ENCODE results near the gene DDX27. TPM values are rescaled to one million over a fixed set of nuclear protein-coding genes. Genes with fewer than 3 reads are reported as not detected.
"Not testable (repeated sequence)": the region's sequence is repeated elsewhere in the genome, so short reads cannot be mapped to it uniquely, and the experiment has no call there.

DDX27 gene
- total and polyA plus RNA-seq, 3 donors from 2014 or later = 53.3 to 58.3 (median 54.1) TPM

DNA sequence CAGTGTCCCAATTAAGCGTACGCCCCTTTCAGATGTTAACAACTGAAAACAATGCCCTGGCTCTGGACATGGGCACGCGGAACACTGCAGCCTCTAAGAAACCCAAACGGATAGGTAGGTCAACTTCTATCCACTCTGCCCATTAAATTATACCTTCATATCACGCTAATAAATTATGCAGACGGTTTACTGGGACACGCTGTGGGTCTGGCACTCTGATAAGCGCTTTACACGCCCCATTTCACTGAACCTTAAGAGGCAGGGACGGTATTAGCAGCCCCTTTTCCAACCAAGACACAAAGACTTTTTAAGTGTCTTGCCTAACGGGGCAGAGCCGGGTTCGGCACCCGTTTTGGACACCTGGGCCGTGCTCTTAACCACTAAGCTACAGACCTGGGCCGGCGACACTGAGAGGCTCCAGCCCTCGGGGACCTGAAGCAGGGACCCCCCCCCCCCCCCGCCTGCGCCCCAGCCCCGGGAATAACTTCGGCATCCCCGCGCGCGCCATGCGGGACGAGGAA is 31.8 kb upstream of the DDX27 start:
- H3K36me3 ChIP-seq (ENCODE audit: low read depth, missing control alignments) = no peaks in the 10 kb centered on the region
- H3K27me3 ChIP-seq = no peaks in the 10 kb centered on the region
- WGBS, 2 donors = 0% methylated on average over 15 to 21 of the region's 29 CpGs
- TF ChIP-seq POLR2A (IDR thresholded peaks at IDR 0.05) = no peak
- TF ChIP-seq, protein P1, sequence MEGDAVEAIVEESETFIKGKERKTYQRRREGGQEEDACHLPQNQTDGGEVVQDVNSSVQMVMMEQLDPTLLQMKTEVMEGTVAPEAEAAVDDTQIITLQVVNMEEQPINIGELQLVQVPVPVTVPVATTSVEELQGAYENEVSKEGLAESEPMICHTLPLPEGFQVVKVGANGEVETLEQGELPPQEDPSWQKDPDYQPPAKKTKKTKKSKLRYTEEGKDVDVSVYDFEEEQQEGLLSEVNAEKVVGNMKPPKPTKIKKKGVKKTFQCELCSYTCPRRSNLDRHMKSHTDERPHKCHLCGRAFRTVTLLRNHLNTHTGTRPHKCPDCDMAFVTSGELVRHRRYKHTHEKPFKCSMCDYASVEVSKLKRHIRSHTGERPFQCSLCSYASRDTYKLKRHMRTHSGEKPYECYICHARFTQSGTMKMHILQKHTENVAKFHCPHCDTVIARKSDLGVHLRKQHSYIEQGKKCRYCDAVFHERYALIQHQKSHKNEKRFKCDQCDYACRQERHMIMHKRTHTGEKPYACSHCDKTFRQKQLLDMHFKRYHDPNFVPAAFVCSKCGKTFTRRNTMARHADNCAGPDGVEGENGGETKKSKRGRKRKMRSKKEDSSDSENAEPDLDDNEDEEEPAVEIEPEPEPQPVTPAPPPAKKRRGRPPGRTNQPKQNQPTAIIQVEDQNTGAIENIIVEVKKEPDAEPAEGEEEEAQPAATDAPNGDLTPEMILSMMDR (IDR thresholded peaks at IDR 0.05) = no peak
- H3K4me3 ChIP-seq = peak overlapping the region; percentile 67 to 84
- intact Hi-C loops (cut with DNase I; ENCODE audit: low total_unique reads) = no loop called here
- peak; percentile 28 for DNase-seq
- peaks cover 16% of the 10 kb centered on the region for H3K4me1 ChIP-seq
- H3K27ac ChIP-seq = peak overlapping the region; percentile 73 to 86
- no peaks in the 10 kb centered on the region for H3K9me3 ChIP-seq

DNA sequence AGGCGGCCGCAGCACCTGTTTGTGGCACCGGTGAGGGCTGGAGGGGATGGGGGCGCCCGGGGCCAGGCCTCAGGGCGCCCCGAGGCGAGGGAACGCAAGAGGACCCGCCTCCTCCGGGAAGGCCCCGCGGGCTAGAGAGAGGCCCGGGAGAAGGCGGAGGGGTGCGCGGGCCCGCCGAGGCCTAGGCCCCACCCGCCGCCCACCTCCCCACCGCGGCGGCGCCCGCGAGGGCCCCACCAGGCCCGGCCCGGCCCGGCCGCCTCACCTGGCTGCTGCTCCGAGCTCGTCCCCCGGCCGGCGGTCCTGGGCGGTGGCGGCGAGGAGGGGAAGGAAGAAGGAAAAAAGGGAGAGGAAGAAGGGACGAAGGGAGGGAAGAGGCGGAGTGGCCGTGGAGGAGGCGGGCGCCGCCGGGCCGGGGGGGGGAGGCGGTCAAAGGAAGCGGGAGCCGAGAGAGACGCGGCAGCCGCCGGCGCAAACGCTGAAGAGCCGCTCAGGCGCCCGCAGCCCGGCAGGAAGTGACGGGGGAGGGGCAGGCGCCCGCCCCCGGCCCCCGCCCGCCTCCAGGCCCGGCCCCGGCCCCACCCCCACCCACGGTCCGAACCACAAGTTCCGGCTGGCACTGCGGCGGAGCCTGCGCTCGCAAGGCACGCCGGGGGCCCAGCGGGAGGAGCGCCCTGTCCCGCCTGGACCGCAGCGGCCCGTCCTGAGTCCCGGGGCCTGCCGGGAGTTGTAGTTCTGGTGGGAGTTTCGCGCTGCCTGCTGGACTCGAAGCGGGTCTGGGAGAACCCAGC is 31.2 kb upstream of the DDX27 start, which contains the start of gene STAU1:
Gene STAU1, minus strand, starts transcription at position 484 of the 791 bp plus-strand sequence. CDS start 22,133 bp downstream, outside the sequence.
- WGBS, 2 donors = 0% methylated on average over 21 to 69 of the region's 89 CpGs
- H3K4me3 ChIP-seq = peak within 1 kb of the TSS; percentile 67 to 84
- H3K9me3 ChIP-seq = no peaks in the 10 kb centered on the region
- peaks cover 16% of the 10 kb centered on the region for H3K4me1 ChIP-seq
- H3K36me3 ChIP-seq (ENCODE audit: low read depth, missing control alignments) = no peaks in the 10 kb centered on the region
- TF ChIP-seq, protein P1 (IDR thresholded peaks at IDR 0.05) = no peak
- TF ChIP-seq POLR2A (IDR thresholded peaks at IDR 0.05) = no peak
- DNase-seq = peak; percentile 97
- H3K27me3 ChIP-seq = no peaks in the 10 kb centered on the region
- peak within 1 kb of the TSS; percentile 73 to 86 for H3K27ac ChIP-seq
- intact Hi-C loops (cut with DNase I; ENCODE audit: low total_unique reads) = no loop called here

DNA sequence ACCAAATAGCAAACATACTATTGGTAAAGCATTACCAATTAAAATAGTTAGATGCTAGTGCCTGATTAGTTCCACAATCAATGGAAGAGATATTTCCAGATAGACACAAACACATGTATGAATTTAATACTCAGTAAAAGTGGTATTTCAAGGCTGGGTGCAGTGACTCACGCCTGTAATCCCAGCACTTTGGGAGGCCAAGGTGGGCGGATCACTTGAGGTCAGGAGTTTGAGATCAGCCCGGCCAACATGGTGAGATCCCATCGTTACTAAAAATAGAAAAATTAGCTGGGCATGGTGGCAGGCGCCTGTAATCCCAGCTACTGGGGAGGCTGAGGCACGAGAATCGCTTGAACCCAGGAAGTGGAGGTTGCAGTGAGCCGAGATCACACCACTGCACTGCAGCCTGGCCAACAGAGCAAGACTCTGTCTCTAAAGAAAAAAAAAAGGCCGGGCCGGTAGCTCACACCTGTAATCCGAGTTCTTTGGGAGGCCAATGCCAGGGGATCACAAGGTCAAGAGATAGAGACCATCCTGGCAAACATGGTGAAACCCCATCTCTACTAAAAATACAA is 26.2 kb upstream of the DDX27 start:
- WGBS, 2 donors = 68% methylated on average over 11 of the region's 11 CpGs
- H3K4me3 ChIP-seq; H3K27ac ChIP-seq; H3K9me3 ChIP-seq; intact Hi-C loops (cut with DNase I; ENCODE audit: low total_unique reads); H3K36me3 ChIP-seq (ENCODE audit: low read depth, missing control alignments); DNase-seq; H3K4me1 ChIP-seq; H3K27me3 ChIP-seq: not testable (repeated sequence)

DNA sequence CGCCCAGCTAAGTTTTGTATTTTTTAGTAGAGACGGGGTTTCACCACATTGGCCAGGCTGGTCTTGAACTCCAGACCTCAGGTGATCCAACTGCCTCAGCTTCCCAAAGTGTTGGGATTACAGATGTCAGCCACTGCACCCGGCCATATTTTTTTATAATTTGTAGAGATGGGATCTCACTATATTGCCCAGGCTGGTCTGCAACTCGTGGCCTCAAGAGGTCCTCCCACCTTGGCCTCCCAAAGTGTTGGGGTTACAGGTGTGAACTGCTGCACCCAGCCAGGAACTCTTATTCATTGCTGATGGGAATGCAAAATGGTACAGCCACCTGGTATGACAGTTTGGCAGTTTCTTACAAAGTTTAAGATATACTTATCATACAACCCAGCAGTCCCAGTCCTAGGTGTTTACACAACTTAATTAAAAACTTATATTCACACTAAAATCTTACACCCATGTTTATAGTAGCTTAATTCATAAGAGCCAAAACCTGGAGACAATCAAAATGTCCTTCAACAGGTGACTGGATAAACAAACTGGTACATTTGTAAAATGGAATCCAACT is 19.4 kb upstream of the DDX27 start:
- Histone ChIP-seq H3K36me3 (ENCODE audit: low read depth, missing control alignments) (no peaks in the 10 kb centered on the region), H3K27ac (no peak overlapping the region), H3K4me3 (no peak overlapping the region), H3K27me3 (no peaks in the 10 kb centered on the region), H3K4me1 (no peaks in the 10 kb centered on the region), H3K9me3 (no peaks in the 10 kb centered on the region)
- intact Hi-C loops (cut with DNase I; ENCODE audit: low total_unique reads) = no loop called here
- TF ChIP-seq, protein P1 (IDR thresholded peaks at IDR 0.05) = no peak
- TF ChIP-seq POLR2A (IDR thresholded peaks at IDR 0.05) = no peak
- 89 to 91% methylated on average over 4 of the region's 4 CpGs for WGBS, 2 donors
- no peak for DNase-seq

DNA sequence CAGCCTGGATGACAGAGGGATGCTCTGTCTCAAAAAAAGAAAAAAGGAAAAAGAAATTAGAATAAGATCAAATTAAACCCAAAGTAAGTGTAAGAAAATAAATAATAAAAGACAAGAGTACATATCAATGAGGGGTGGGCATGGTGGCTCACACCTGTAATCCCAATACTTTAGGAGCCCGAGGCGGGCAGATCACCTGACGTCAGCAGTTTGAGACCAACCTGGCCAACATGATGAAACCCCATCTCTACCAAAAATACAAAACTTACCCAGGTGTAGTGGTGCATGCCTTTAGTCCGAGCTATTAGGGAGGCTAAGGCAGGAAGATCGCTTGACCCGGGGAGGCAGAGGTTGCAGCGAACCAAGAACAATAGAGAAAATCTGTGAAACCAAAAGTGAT is 16.2 kb upstream of the DDX27 start:
- H3K36me3 ChIP-seq (ENCODE audit: low read depth, missing control alignments) = no peaks in the 10 kb centered on the region
- H3K9me3 ChIP-seq = no peaks in the 10 kb centered on the region
- WGBS, 2 donors = 91 to 95% methylated on average over 7 of the region's 7 CpGs
- no peak overlapping the region for H3K27ac ChIP-seq
- TF ChIP-seq POLR2A (IDR thresholded peaks at IDR 0.05) = no peak
- TF ChIP-seq, protein P1 (IDR thresholded peaks at IDR 0.05) = no peak
- no peak overlapping the region for H3K4me3 ChIP-seq
- no peak for DNase-seq
- intact Hi-C loops (cut with DNase I; ENCODE audit: low total_unique reads) = no loop called here
- no peaks in the 10 kb centered on the region for H3K27me3 ChIP-seq
- H3K4me1 ChIP-seq = no peaks in the 10 kb centered on the region
